ENCODE data around the gene NHERF1.

GRCh38 chr17:74756891-74757290 lies 8.5 kb downstream of the NHERF1 start:
- TF ChIP-seq, protein P1, sequence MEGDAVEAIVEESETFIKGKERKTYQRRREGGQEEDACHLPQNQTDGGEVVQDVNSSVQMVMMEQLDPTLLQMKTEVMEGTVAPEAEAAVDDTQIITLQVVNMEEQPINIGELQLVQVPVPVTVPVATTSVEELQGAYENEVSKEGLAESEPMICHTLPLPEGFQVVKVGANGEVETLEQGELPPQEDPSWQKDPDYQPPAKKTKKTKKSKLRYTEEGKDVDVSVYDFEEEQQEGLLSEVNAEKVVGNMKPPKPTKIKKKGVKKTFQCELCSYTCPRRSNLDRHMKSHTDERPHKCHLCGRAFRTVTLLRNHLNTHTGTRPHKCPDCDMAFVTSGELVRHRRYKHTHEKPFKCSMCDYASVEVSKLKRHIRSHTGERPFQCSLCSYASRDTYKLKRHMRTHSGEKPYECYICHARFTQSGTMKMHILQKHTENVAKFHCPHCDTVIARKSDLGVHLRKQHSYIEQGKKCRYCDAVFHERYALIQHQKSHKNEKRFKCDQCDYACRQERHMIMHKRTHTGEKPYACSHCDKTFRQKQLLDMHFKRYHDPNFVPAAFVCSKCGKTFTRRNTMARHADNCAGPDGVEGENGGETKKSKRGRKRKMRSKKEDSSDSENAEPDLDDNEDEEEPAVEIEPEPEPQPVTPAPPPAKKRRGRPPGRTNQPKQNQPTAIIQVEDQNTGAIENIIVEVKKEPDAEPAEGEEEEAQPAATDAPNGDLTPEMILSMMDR (IDR thresholded peaks at IDR 0.05), result no peak
- TF ChIP-seq EZH2 (IDR thresholded peaks at IDR 0.05; ENCODE audit: borderline replicate concordance, insufficient read depth, low read depth, low read length, poor library complexity, severe bottlenecking), result no peak
